Hematopoietic multipotent progenitor cell (in vitro differentiated cells): ENCODE measurements around the gene CLEC10A. TPM values are rescaled to one million over a fixed set of nuclear protein-coding genes. Genes with fewer than 3 reads are reported as not detected.
"Not testable (repeated sequence)": the region's sequence is repeated elsewhere in the genome, so short reads cannot be mapped to it uniquely, and the experiment has no call there.

Source experiments
- DNase-seq, 3 donors: peaks; one replicate each; pipeline ENCODE4 v3.0.0-alpha.2; 2011 to 2015; ENCODE audit warnings: low read depth in 2 of 3, low spot score in 2 of 3
- total RNA-seq: library from RNA; depleted of rRNA; stranded (reverse); fragments of >200 nt; gene quantifications from one replicate; pipeline ENCODE4 v1.2.3, GENCODE V29; 2012

CLEC10A gene
- total RNA-seq, 1 donor = under 0.01 TPM

- no peak for DNase-seq
Observed at GRCh38 chr17:7108981-7109380, 28.9 kb upstream of the CLEC10A start.

GRCh38 chr17:7108560-7108925 is 28.5 kb upstream of the CLEC10A start:
- no peak for DNase-seq

- DNase-seq = no peak
Observed at GRCh38 chr17:7107795-7108559, 27.9 kb upstream of the CLEC10A start.

DNA sequence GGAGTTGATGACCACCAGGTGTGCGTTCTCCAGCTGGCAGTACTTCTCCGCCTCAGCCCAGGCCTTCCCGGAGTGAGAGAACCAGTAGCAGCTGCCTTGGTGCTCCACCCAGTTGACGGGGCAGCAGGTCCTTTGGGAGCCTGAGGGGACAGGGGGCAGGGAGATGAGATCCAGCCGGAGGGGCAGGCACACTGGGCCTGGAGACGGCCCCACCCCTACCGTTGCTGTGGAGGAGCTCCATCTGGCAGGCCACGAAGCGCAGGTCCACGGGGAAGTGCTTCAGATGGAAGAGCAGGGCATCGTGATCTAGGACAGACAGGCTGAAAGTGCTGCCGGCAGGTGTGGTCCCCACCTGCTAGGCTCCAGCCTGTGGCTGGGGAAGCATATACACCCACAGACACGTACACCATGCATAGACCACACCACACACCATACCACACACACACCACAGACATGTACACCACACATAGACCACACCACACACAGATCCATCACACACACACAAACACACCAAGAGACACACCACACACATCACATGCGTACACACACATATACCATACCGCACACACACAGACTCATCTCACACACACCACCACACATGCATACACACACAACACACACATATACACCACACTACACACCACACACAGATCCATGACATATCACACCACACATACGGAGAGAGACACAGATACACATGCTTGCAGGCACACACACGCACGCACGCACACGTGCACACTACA is 27.1 kb upstream of the CLEC10A start:
- DNase-seq = no peak

GRCh38 chr17:7102421-7102820 is 22.4 kb upstream of the CLEC10A start:
- no peak for DNase-seq

DNA sequence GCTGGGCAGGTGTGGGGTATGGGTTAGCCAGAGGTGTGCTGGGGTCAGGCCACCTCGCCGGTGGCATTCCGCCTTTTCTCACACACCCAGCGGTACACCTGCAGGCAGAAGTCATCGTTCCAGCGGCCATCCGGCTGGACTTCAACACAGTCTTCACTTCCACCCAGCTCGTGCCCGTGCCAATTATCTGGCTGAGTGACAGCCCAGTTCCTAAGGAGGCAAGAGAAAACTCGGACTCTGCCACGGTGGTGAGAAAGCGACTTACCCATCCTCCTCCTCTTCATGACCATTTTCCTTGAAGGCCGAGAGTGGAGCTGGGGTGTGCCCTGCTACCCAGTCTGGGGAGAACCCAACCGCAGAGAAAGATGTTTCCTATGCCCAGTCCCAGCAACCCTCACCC is 21.5 kb upstream of the CLEC10A start:
- DNase-seq = no peak

DNA sequence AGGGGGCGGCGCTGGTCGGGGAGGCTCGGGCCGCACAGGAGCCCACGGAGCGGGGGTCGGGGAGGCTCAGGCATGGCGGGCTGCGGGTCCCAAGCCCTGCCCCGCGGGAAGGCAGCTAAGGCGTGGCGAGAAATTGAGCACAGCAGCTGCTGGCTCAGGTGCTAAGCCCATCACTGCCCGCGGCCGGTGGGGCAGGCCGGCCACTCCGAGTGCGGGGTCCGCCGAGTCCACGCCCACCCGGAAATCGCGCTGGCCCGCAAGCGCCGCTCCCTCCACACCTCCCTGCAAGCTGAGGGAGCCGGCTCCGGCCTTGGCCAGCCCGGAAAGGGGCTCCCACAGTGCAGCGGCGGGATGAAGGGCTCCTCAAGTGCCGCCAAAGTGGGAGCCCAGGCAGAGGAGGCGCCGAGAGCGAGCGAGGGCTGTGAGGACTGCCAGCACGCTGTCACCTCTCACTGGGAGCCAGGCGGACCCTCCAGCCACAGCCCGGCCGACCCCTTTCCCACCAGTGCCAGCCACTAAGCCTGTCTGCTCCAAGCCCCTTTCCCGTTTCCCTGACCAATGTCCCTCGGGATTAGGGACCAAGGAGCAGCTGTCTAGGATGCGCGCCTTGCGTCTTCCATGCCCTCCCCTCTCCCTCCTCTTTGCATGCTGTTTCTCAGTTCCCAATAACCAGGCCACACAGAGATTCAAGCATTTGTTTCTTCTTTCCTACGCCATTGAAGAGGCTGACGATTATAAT is 20.8 kb upstream of the CLEC10A start:
- DNase-seq = not testable (repeated sequence)

DNA sequence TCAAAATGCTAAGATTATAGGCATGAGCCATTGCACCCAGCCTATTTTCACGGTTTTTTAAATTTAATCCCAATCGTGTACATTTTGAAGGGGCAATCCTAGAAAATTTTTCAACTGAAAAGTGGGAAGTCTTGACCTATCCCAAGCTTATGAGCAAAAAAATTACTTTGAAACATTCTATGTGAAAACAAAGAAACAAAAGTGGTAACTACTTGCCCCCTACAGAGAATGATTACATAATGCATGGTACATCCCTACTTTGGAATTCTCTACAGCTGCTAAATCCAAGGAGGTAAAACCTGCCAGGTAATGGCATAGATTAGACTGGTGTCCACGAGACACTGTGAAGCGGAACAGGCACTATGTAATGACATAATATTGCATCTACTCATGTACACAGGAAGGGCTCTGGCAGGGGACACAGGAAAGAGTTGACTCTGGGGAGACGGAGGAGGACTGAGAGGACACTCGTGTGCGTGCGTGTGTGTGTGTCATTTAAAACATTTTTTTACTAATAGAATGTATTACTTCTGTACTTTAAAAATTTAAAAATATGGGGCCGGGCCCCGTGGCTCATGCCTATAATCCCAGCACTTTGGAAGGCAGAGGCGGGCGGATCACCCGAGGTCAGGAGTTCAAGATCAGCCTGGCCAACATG is 18.9 kb upstream of the CLEC10A start:
- DNase-seq = no peak

DNA sequence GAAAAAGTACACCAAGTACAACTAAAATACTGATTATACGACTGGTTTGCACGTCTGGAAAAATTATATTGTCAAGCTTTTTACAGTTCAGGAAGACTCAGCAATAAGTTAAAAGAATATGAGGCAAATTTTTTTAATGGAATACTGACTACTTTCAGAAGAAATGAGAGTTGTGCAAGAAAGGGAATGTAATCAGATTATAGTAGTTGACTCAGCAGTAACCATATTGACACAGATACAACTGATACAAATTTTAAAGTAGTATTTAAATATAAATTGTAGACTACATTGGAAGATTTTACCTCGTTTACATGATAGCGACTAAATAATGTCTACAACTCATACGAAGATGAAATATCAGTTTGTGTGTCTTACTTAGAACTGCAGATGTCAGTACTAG is 17.9 kb upstream of the CLEC10A start:
- DNase-seq = no peak

GRCh38 chr17:7095625-7096024 is 15.6 kb upstream of the CLEC10A start:
- peak in 2 of 3 donors; percentile 41 to 79 for DNase-seq

- DNase-seq = no peak
Observed at GRCh38 chr17:7094652-7095019, 14.6 kb upstream of the CLEC10A start.

DNA sequence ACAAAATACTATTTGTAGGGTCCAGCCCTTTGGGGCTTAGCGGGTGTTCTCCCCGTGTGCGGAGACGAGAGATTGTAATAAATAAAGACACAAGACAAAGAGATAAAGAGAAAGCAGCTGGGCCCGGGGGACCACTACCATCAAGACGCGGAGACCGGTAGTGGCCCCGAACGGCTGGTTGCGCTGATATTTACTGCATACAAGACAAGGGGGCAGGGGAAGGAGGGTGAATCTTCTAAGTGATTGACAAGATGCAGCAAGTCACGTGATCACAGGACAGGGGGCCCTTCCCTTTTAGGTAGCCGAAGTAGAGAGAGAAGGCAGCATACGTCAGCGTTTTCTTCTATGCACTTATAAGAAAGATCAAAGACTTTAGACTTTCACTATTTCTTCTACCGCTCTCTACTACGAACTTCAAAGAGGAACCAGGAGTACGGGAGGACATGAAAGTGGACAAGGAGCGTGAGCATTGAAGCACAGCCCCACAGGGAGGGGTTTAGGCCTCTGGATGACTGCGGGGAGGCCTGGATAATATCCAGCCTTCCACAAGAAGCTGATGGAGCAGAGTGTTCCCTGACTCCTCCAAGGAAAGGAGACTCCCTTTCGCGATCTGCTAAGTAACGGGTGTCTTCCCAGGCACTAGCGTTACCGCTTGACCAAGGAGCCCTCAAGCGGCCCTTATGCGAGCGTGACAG is 11.4 kb upstream of the CLEC10A start:
- DNase-seq = not testable (repeated sequence)

DNA sequence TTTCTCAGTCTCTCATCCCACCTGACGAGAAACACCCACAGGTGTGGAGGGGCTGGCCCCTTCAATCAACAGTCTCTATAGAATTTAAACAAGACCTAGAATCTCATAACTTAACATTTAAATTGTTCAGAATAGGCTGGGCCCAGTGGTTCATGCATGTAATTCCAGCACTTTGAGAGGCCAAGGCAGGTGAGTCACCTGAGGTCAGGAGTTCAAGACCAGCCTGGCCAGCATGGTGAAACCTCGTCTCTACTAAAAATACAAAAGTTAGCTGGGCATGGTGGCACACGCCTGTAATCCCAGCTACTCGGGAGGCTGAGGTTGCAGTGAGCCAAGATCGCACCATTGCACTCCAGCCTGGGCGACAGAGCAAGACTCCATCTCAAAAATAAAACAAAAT is 9.5 kb upstream of the CLEC10A start:
- not testable (repeated sequence) for DNase-seq

DNA sequence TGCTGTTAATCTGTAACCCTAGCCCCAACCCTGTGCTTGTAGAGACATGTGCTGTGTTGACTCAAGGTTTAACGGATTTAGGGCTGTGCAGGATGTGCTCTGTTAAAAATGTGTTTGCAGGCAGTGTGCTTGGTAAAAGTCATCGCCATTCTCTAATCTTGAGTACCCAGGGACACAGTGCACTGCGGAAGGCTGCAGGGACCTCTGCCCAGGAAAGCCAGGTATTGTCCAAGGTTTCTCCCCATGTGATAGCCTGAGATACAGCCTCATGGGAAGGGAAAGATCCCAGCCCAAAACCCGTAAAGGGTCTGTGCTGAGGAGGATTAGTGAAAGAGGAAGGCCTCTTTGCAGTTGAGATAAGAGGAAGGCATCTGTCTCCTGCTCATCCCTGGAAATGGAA is 8.4 kb upstream of the CLEC10A start:
- DNase-seq = not testable (repeated sequence)

DNA sequence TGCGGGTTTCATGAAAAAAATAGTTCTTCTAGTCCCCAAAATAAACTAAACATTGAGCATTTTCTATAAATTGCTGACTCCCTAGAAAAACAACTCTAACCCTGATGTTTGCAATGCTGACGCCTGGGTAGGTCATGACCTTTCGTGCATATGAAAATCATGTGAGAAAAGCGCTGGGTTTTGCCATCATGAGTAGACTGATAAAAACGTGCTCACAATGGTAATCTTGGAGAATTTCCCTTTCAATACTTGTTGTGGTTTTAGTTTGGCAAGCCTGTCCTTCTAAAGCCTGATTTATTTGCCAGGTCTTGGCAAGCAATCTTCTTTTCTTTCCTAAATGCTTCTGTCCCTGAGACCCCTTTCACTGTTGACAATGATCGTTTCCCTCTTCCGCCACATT is 4.0 kb upstream of the CLEC10A start:
- peak in 1 of 3 donors; percentile 11 for DNase-seq

DNA sequence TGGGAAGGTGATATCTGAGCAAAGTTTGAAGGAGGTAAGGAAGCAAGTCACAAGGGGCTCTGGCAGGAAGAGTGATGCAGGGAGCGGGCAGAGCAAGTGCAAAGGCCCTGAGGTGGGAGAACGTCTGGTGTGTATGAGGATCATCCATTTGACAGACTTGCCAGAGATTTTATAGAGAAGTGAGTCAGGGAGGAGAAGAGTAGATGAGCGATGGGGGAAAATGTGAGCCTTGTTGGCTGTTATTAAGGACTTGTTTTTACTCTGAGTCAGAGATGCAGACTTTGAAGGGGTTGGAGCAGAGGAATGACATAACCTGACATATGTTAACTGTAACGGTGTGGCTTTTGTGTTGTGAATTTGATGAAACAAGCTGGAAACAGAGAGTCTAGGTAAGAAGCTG is 3.5 kb upstream of the CLEC10A start:
- DNase-seq = no peak

DNA sequence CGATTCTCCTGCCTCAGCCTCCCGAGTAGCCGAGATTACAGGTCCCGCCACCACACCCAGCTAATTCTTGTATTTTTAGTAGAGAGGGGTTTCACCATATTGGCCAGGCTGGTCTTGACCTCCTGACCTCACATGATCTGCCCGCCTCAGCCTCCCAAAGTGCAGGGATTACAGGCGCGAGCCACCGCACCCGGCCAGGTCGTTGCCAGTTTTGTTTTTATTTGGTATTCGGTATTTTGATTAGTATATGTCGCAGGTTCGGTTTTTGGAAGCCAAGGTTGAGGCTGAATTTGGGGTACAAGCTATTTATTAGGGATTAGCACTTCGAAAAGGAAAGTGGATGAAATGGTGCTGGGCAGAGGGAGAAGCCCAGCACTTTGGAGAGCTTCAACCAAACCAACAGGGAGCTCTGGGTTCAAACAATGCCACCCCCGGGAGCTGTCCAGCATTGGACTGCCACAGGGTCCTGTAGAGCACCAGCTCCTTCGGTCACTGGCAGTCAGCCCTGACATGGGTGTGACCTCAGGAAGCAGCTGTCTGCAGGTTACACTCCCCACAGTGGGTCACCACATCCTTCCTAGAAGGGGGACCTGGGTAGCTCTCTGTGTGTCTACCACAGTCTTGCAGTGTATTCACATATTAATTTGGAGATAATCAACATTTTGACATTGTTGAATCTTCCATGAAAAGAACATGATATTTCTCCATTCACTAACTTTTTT is 1.5 kb upstream of the CLEC10A start:
- DNase-seq = peak in 2 of 3 donors; percentile 78 to 93

DNA sequence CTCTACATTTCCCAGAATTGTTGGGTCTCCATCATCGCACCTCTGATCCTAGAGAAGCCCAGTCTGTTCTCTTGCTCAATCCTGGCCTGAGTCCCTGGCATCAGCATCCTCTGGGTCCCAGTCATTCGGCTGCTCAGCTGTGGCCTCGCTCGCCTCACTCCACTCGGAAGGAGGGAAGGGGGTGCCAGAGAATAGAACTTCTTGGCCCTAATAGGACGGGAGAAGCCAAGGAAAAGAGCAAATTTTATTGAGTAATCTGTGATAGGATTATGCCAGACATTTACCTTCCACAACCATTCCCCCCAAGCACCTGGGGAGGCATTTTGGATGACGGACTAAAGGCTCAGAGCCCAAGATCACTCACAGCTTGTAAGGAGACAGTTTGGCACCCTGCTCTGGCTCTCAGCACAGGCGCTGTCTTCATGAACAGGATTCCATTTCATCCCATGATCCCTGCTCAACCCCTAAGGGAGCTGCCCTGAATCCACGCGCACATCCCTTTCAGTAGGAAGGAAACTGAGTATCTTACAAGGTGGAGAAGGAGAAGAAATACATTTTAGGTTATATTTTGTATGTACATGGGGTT is 498 bp upstream of the CLEC10A start:
- DNase-seq = no peak

- DNase-seq = no peak
Observed at GRCh38 chr17:7078711-7079110, 1.3 kb downstream of the CLEC10A start.
